ENCODE data around the gene SLX4IP. TPM values are rescaled to one million over a fixed set of nuclear protein-coding genes. Genes with fewer than 3 reads are reported as not detected.
A peak's percentile ranks its signal among the peaks of the same experiment; 100 is the strongest.
"Not testable (repeated sequence)": the region's sequence is repeated elsewhere in the genome, so short reads cannot be mapped to it uniquely, and the experiment has no call there.

Gene SLX4IP
- 1 to 10 TPM; 2.0 to 3.4 (median 3.3) TPM for total RNA-seq

GRCh38 chr20:10434832-10435812 lies at the start of gene SLX4IP:
Gene SLX4IP (plus strand): TSS chr20:10435305. CDS start chr20:10458205, 22,900 bp downstream.
- DNase-seq (ENCODE audit: low spot score) (peak; percentile 58), ATAC-seq (ENCODE audit: low FRiP score) (peak; percentile 83)
- TF ChIP-seq, protein P1, sequence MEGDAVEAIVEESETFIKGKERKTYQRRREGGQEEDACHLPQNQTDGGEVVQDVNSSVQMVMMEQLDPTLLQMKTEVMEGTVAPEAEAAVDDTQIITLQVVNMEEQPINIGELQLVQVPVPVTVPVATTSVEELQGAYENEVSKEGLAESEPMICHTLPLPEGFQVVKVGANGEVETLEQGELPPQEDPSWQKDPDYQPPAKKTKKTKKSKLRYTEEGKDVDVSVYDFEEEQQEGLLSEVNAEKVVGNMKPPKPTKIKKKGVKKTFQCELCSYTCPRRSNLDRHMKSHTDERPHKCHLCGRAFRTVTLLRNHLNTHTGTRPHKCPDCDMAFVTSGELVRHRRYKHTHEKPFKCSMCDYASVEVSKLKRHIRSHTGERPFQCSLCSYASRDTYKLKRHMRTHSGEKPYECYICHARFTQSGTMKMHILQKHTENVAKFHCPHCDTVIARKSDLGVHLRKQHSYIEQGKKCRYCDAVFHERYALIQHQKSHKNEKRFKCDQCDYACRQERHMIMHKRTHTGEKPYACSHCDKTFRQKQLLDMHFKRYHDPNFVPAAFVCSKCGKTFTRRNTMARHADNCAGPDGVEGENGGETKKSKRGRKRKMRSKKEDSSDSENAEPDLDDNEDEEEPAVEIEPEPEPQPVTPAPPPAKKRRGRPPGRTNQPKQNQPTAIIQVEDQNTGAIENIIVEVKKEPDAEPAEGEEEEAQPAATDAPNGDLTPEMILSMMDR (IDR thresholded peaks at IDR 0.05), result no peak

DNA sequence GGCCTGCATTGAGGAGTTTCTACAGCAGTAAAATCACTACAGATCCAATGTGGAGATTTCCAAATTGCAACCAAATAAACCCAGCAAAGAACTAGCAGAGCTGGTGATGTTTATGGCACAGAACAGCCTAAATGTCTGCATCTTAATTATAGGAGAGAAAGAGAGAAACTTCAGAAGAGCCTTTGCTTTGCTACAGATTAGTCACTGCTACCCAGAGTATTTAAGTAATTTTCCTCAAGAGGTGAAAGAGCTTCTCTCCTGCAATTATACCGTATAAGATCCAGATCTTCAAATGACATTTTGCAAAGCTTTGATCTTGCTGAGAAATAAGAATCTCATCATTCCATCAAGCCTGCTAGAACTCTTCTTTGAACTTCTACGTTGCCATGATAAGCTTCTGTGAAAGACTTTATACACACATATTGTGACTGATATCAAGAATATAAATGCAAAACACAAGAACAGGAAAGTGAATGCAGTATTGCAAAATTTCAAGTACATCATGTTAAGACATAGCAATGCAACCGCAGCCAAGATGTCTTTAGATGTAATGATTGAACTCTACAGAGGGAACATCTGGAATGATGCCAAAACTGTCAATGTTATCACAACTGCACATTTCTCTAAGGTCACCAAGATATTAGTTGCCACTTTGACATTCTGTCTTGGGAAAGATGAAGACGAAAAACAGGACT lies 49.1 kb upstream of the SLX4IP start:
- ATAC-seq (ENCODE audit: low FRiP score) (no peak), DNase-seq (ENCODE audit: low spot score) (no peak)
- TF ChIP-seq, protein P1 (IDR thresholded peaks at IDR 0.05), result no peak

DNA sequence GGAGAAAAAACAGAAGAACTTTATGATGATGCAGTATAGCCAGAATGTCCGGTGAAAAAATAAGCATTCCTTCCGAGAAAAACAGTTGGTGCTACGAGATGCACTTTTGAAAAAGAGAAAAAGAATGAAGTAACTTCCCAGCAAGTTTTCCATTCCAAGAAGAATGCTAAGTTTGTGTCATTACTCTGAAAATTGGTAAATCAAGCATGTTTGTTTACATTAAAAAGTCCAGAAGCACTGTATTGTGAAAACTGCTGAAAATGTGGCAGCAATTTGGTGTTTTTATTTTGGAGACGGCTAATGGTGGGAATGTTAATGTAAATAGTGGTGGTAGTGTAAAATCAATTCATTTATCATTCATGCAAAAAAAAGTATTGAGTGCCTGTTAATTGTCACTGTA lies 47.4 kb upstream of the SLX4IP start:
- TF ChIP-seq, protein P1 (IDR thresholded peaks at IDR 0.05), result no peak
- ATAC-seq (ENCODE audit: low FRiP score), result no peak
- DNase-seq (ENCODE audit: low spot score), result no peak

GRCh38 chr20:10388597-10388996 lies 46.5 kb upstream of the SLX4IP start:
- TF ChIP-seq, protein P1 (IDR thresholded peaks at IDR 0.05), result no peak

DNA sequence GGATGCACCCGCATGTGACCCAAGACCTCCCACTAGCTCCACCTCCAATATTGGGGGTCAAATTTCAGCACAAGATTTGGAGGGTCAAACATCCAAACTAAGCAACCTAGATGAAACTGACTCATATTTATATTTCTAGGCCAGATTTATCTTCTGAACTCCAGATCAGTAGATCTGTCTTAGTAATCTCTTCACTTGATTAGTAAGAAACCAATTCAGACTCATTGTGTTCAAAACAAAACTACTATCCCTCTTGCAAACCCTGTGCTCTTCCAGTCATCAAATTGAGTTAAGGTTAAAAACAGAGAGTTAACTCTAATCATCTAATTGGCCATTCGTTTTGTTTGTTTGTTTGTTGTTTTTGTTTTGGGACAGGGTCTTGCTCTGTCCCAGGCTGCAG lies 44.4 kb upstream of the SLX4IP start:
- DNase-seq (ENCODE audit: low spot score) (no peak), ATAC-seq (ENCODE audit: low FRiP score) (no peak)
- TF ChIP-seq, protein P1 (IDR thresholded peaks at IDR 0.05), result no peak

More at GRCh38 chr20:10388597-10388996, 46.5 kb upstream of the SLX4IP start:
- DNase-seq (ENCODE audit: low spot score), result no peak
- no peak for ATAC-seq (ENCODE audit: low FRiP score)

- DNase-seq (ENCODE audit: low spot score); ATAC-seq (ENCODE audit: low FRiP score): not testable (repeated sequence)
These were observed 40.4 kb upstream of the SLX4IP start for GRCh38 chr20:10394752-10395151.

GRCh38 chr20:10398834-10399369 lies 36.2 kb upstream of the SLX4IP start:
- ATAC-seq (ENCODE audit: low FRiP score) (no peak), DNase-seq (ENCODE audit: low spot score) (no peak)
- TF ChIP-seq, protein P1 (IDR thresholded peaks at IDR 0.05), result no peak
